GM12874 (cell line): ENCODE data around the gene ZFP91.

Source experiments
- TF ChIP-seq, protein P1 (sequence below): IDR thresholded peaks from 2 replicates; pipeline ENCODE4 v1.5.1; 2011; ENCODE audit warnings: low read depth, mild to moderate bottlenecking, control low read depth, low read length, moderate library complexity; ENCODE audit not compliant: insufficient read depth

ZFP91 gene

DNA sequence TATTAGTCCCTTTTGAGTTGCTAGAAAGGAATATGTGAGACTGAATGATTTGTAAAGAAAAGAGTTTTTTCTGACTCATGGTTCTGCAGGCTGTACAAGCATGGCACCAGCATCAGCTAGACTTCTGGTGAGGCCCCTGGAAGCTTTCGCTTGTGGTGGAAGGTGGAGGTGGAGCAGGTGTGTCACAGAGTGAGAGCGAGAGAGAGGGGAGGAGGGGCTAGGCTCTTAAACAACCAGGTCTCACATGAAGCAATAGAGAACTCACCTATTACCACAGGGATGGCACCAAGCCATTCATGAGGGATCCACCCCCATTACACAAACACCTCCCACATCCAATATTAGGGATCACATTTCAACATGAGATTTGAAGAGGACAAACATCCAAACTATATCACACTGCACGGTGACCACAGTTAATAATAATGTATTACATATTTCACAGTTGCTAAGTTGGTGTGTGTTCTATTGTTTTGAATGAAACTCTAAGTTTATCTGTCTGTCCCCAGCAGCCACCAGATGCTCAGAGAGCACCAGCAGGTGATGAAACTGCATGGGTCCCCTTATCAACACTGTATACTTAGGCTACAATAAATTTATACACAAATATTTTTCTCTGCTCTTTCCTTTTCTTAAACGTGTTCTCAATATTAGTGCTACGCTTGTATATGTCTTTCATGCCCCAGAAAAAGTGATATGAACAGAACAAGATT is 14.1 kb downstream of the ZFP91 start:
- TF ChIP-seq, protein P1, sequence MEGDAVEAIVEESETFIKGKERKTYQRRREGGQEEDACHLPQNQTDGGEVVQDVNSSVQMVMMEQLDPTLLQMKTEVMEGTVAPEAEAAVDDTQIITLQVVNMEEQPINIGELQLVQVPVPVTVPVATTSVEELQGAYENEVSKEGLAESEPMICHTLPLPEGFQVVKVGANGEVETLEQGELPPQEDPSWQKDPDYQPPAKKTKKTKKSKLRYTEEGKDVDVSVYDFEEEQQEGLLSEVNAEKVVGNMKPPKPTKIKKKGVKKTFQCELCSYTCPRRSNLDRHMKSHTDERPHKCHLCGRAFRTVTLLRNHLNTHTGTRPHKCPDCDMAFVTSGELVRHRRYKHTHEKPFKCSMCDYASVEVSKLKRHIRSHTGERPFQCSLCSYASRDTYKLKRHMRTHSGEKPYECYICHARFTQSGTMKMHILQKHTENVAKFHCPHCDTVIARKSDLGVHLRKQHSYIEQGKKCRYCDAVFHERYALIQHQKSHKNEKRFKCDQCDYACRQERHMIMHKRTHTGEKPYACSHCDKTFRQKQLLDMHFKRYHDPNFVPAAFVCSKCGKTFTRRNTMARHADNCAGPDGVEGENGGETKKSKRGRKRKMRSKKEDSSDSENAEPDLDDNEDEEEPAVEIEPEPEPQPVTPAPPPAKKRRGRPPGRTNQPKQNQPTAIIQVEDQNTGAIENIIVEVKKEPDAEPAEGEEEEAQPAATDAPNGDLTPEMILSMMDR = no peak

DNA sequence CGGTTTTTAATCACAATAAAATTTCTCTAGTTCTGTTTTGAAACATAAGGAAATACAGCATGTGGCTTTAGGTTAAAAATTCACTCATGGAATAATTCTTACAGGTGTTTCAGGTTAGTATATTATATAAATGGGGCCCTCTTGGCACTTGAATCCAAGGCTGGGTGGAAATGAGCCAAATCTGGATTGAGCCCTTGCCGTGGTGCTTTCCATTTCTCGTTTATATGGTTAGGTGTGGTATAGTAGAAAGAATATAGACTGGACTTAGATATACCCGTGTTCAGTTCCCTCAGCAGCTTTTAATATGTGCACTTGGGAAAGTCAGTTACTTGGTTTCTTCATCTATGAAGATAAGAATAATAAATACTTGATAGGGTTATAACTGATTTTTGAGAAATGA is 16.0 kb downstream of the ZFP91 start:
- TF ChIP-seq, protein P1 = no peak

DNA sequence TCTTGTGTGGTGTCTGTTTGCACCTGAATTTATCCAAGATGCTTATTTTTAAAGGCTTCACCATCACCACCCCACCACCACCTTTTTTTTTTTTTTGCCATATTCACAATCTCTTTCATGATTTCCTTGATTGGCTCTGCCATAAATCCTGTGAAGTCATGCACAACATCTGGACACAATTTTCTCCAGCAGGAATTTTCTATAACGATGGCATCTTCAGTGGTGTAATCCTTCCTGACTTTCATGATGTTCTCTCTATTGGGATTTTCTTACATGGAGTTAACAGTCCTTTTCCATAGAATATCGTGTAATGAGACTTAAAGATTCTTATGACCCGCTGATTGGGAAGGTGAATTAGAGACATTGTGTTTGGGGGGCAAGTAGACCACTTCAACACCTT is 17.8 kb downstream of the ZFP91 start:
- TF ChIP-seq, protein P1 = no peak

DNA sequence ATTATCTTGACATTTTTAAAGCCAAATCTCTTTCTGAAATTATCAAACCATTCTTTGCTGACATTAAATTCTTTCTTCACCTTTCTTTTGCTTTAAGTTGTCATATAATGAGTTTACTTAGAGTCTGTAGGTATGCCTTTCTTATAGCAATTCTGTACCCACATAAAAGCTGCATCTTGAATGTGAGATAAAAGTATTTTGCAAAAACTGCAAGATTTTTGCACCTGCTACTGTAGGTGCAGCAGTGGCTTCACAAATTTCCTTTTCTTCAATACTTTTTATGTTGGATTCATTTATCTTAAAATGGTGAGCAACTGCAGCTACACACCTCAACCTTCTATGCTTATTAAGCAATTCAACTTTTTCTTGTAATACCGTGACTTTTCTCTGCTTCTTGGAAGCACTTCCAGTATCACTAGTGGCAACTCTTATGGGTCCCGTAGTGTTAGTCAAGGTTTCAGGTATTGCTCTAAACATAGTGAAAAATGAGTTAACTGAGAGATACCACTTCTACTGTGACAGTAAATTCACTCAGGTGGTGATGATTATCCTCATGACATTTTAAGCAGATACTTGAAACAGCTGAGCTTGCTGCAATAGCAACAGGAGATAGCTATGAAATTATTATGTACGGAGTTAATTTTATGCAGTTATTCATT is 18.8 kb downstream of the ZFP91 start:
- TF ChIP-seq, protein P1 = no peak

DNA sequence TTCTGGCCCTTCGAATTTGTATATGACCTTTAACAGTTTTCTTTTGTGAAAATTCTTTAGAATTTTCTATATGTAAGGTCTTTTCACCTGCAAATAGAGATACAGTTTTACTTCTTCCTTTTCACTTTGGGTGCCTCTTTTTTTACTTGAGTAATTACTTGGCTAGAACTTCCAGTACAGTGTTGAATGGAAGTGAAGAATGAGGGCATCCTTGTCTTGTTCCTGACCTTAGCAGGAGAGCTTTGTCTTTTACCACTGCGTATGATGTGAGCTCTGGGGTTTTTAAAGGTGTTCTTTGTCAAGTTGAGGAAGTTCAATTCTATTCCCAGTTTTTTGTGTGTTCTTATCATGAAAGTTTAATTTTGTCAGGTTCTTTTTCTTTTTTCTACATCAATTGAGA is 21.6 kb downstream of the ZFP91 start:
- TF ChIP-seq, protein P1 = no peak

DNA sequence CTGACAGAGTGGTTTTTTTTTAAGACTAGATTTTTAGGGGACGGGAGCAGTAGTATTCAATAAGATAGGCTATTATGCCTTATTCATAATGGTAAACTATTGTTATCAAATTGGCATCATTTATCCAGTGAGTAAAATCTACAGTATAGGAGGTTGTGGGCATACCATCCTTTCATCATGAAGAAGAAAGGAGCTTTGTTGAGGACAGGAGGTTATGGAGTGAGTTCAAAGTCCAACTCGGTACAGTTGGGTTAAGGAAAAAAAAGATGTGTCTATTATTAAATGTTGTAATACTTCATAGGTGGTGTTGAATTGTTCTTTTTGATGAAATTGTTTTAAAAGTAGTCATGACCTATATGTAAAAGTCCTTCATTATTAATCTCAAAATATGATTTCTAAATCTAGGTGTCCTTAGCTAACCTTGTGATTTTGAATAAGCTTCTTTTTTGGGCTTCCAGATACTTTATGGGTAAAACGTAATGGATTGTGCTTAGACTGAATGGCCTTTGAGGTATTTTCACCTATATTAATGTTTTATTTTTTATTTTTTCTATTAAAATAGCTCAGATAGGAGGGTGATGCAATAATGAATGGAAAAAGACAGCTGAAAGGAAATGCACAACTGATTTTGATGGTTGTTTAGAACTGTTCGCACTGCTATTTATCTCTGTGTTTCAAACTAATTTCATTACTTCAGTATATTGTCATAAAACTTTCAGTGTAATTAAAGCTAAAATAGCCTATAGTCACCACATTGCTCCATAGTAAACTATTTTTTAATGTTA is 28.3 kb downstream of the ZFP91 start:
- TF ChIP-seq, protein P1 = no peak

DNA sequence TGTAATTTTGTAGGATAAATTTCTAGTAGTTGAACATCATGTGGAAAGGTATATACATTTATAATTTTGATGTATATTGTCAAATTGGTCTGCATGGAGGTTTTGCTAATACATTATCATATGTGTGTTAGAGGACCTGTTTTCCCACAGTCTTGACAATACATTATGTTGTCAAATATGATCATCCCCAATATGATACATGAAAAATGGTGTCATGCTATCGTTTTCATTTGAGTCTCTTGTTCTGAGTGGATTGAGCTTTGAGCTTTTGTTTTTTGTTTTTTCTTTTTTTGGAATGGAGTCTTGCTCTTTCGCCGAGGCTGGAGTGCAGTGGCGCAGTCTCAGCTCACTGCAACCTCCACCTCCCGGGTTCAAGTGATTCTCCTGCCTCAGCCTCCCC is 29.5 kb downstream of the ZFP91 start:
- TF ChIP-seq, protein P1 = no peak
